Subcutaneous adipose tissue (tissue), 4 donors: ENCODE data around the gene FBXO7. TPM values are rescaled to one million over a fixed set of nuclear protein-coding genes. Genes with fewer than 3 reads are reported as not detected.

Source experiments
- CTCF ChIP-seq: fragments of 450-650 bp; IDR thresholded peaks from one replicate; pipeline ENCODE4 v1.5.1; 2016; ENCODE audit warnings: low read depth, mild to moderate bottlenecking, control low read depth, antibody characterized with exemption, moderate library complexity
- total RNA-seq, 4 donors: library from RNA; depleted of rRNA; stranded (reverse); fragments of >200 nt; gene quantifications; one replicate each; pipeline ENCODE4 v1.1.0, GENCODE V29; 2016

The FBXO7 gene
- total RNA-seq, 4 donors from 2014 or later = 85.1 to 101 (median 93.8) TPM

DNA sequence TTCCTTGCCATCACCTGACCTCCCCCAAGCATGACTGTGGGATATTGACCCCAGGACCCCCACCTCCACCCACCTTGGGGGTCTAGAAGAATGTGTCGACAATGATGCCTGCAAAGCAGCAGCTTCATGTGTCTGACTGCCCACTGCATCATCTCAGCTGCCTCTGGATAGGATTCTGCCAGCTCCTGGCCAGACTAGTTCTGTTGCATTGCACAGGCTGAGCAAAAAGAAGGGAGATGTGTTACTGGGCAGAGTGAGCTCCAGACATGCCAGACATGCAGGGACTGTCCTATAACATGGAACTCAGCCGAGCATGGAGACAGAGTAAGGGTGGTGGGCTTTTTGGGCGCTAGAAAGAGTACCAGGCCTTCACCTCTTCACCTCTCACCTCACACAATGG lies 36.7 kb downstream of the FBXO7 start:
- no peak for TF ChIP-seq CTCF

- TF ChIP-seq CTCF = no peak
Measured at GRCh38 chr22:32511776-32512175, 37.2 kb downstream of the FBXO7 start.

DNA sequence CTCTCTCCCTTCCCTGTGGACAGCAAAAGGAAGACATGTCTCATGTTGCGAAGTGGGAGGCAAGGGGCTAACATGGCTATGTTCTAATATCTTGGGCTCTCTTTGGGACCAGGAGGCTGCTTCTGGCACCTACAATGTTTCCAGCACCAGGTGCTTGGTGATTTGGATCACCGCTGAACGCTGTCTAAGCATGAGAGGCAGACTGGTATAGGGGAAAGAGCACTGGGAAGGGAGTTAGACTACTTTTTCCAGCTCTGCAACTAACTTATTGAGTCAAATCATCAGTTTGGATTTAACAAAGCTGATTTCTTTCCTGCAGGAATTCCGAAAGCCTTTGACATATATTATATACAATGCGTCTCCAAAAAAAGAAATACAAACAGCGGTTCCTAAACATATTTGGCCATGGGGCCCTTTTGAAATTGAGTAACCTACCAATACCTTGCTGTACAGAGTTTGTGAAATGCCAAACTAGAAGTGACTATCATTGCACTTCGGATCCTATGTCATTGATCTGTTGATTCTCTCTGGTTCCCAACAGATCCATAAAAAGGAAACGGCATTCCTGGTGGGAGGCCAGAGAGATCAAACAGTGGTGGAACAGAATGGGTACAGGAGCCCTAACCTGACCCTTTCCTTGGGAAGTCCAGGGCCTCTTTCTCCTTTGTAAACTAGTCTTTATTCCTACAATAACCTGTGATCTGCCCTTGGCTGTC lies 37.8 kb downstream of the FBXO7 start:
- TF ChIP-seq CTCF = no peak

DNA sequence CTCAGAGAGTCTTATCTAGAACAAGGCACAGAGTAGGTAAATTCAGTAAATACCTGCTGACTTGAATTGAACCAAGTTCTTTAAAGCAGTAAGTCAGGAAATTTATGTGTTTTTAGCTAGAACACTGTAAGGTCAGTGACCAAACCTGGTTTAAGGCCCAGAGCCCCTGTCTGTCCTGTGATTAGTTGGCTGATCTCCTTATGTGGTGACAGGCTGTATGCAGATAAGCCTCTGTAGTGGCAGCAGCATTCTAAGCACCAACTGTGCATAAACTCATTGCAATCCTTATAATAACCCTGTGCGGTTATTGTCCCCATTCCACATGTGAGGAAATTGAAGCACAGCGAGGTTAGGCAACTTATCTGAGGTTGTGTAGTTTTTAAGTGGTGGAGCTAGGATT lies 40.5 kb downstream of the FBXO7 start:
- TF ChIP-seq CTCF = no peak

- TF ChIP-seq CTCF = no peak
Measured at GRCh38 chr22:32517488-32517887, 42.9 kb downstream of the FBXO7 start.

DNA sequence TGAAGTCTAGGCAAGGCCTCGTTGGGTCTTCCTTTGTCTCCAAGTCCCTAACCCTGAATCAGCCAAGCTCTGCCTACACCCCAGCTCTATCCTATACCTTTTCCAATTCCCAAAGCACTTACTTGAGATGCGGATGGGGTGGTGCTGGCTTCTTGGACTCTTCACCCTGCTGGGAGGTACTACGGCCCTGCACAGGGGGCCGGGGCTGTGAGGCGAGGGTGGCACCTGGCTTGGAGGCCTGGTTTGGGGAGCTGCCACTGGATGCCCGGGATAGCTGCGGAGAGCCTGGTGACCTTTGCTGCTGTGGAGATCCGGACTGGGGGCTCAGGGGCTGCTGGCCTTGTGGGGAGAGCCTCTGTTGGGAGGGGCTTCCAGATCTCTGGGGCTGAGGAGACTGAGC lies 43.3 kb downstream of the FBXO7 start:
- TF ChIP-seq CTCF = no peak

DNA sequence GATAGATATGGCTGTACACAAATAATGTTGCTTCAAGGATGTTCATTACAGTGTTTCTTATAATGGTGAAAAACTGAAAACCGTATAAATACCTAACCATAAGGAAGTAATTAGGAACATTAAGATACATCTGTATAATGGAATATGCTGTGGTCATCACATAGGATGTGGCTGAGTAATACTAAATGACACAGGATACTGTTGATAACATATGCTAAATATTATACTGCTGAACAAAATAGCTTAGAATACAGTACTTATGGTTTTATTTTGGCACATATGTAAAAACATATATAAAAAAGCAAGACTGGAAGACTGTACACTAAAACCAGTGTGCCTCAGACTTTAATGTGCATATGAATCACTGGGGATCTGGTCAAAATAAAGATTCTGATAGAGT lies 43.8 kb downstream of the FBXO7 start:
- TF ChIP-seq CTCF = no peak
